Skeletal muscle tissue (tissue), 4 donors: Measurements from ENCODE around the gene CAVIN2. TPM values are rescaled to one million over a fixed set of nuclear protein-coding genes. Genes with fewer than 3 reads are reported as not detected.

ENCODE experiments used
- H3K27ac ChIP-seq: one replicate; pipeline ENCODE4 v1.7.0; 2013; ENCODE audit warnings: mild to moderate bottlenecking, low read depth, low read length, inconsistent platforms
- H3K27me3 ChIP-seq, 3 donors: one replicate each; pipeline ENCODE4 v1.7.0; 2013; ENCODE audit warnings: low read length in 3 of 3; ENCODE audit not compliant: control insufficient read depth in 3 of 3, insufficient read depth in 3 of 3
- H3K36me3 ChIP-seq, 3 donors: one replicate each; pipeline ENCODE4 v1.7.0; 2013; ENCODE audit warnings: low read length in 3 of 3; ENCODE audit not compliant: control insufficient read depth in 3 of 3, insufficient read depth in 3 of 3
- H3K4me1 ChIP-seq, 3 donors: one replicate each; pipeline ENCODE4 v1.7.0; 2013; ENCODE audit warnings: low read length in 3 of 3, mild to moderate bottlenecking in 3 of 3; ENCODE audit not compliant: control insufficient read depth in 3 of 3, insufficient read depth in 3 of 3
- H3K4me3 ChIP-seq, 3 donors: one replicate each; pipeline ENCODE4 v1.7.0; 2013; ENCODE audit warnings: low read length in 3 of 3
- H3K9ac ChIP-seq, 3 donors: one replicate each; pipeline ENCODE4 v1.7.0; 2013; ENCODE audit warnings: low read length in 3 of 3, mild to moderate bottlenecking in 3 of 3, moderate library complexity in 2 of 3, low read depth in 1 of 3
- H3K9me3 ChIP-seq, 3 donors: one replicate each; pipeline ENCODE4 v1.7.0; 2013; ENCODE audit warnings: low read length in 3 of 3; ENCODE audit not compliant: control insufficient read depth in 3 of 3
- total RNA-seq: library from RNA; depleted of rRNA; stranded (reverse); fragments of >200 nt; gene quantifications from one replicate; pipeline ENCODE4 v1.2.3, GENCODE V29; 2014
- donor health status: Osteomylitis.

The CAVIN2 gene
- total RNA-seq, 1 donor from 2014 or later, result 19.3 TPM

DNA sequence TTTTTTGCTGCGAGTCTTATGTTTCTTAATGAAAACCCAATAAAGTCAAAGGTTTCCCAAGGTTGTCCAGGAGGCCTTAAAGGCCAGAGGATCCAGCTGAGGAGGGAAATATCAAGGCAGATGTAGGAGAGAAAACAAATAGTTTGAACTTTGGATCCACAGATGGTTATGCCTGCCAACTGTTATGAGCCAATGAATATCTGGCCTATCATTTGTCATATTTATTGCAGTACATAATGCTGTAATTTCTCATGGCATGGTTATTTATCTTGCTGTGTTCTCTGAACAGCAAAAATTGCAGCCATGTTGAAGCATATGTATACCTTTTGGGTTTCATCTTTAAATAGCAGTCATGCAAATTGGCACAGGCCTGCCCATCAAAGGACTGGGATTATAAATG, 38.2 kb upstream of the CAVIN2 start:
- Histone ChIP-seq H3K27me3 (no peaks in the 10 kb centered on the region), H3K27ac (no peak overlapping the region), H3K9ac (no peak overlapping the region), H3K4me3 (no peak overlapping the region), H3K36me3 (no peaks in the 10 kb centered on the region), H3K9me3 (no peaks in the 10 kb centered on the region), H3K4me1 (no peaks in the 10 kb centered on the region)

DNA sequence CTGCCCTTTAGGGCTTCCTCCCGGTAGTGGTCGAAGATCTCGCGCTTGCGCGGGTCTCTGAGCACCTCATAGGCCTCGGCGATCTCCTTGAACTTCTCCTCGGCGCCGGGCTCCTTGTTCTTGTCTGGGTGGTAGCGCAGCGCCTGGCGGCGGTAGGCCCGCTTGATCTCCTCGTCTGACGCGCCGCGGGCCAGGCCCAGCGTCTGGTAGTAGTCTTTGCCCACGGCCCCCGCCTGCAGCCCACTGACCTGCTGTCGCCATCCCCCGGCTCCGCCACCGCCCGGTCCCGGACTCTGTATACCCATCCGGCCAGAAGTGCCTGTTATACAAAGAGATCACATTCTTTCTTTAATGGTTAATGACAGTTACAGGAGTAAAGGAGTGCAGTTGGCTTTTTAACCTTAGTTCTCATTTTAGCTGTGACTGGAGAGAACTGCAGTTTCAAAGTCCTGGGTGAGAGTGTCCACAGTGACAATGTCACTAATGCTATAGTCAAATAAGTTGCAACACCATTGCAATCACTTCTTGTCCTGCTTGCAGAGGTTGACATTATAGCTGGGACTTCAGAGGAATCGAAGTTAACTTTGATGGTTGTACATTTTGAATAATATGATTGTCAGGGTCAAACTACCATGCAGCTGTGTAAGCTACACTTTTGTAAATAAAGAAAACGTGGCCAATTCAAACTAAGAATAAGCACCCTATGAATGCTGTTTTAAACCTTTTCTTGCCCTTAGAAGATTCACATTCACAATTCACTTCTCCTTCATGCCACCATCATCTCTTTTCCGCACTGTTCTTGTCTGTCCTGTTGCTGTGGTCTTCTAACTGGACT, 35.3 kb upstream of the CAVIN2 start:
- Histone ChIP-seq H3K9ac (no peak overlapping the region), H3K27ac (no peak overlapping the region), H3K9me3 (no peaks in the 10 kb centered on the region), H3K36me3 (no peaks in the 10 kb centered on the region), H3K4me1 (no peaks in the 10 kb centered on the region), H3K4me3 (no peak overlapping the region), H3K27me3 (no peaks in the 10 kb centered on the region)

DNA sequence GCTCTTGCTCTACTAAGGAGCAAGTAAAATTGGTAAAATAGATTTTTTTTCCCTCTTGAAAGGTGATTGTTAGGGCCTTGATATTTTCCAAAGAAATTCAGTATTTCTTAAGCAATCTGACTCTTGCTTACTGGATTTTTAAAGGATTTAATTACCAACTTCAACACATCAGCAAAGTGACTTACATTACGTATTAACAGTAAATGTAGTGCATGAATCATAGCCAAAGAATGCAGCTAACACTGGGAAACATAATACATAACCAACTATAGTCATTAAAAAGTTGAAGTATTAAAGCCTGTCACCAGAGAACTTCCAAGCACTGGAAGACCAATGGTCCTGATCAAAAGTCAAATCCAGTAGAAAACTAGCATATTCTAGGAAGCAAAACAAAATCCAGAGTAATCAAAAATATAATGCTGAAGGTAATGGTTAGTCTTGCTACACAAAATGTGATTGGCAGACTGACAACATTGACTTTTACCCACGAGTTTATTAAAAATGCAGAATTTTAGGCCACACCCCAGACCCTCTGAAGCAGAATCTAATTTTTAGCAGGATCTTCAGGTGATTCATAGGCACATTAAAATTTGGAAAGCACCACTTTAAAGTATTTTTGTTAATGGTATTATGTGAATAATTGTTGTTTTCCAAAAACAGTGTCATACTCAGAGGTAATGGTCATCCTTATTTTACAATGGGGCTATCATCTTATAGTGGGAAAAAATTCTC, 31.8 kb upstream of the CAVIN2 start:
- no peaks in the 10 kb centered on the region for H3K9me3 ChIP-seq
- no peak overlapping the region for H3K9ac ChIP-seq
- no peaks in the 10 kb centered on the region for H3K27me3 ChIP-seq
- no peaks in the 10 kb centered on the region for H3K36me3 ChIP-seq
- H3K4me1 ChIP-seq, result no peaks in the 10 kb centered on the region
- no peak overlapping the region for H3K4me3 ChIP-seq
- H3K27ac ChIP-seq, result no peak overlapping the region

DNA sequence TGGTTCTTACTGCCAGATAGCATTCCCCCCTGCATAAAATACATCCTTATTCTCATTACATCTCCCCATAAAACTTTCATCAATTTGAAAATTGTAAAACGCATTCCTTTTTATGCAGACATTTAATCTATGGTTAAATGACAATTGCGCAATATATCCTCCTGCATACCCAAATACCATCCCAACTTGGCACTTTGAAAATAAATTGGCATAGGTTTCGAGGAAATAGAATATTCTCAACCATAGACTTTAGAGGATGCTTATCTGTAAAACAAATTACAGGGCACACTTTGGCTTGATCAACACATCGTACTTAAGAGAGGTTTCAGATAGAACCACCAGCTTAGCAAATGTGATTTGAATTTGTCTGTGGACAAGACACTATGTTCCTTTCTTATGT, 31.0 kb upstream of the CAVIN2 start:
- H3K27ac ChIP-seq, result no peak overlapping the region
- no peak overlapping the region for H3K9ac ChIP-seq
- H3K27me3 ChIP-seq, result no peaks in the 10 kb centered on the region
- H3K9me3 ChIP-seq, result no peaks in the 10 kb centered on the region
- H3K4me3 ChIP-seq, result no peak overlapping the region
- H3K36me3 ChIP-seq, result no peaks in the 10 kb centered on the region
- H3K4me1 ChIP-seq, result no peaks in the 10 kb centered on the region

DNA sequence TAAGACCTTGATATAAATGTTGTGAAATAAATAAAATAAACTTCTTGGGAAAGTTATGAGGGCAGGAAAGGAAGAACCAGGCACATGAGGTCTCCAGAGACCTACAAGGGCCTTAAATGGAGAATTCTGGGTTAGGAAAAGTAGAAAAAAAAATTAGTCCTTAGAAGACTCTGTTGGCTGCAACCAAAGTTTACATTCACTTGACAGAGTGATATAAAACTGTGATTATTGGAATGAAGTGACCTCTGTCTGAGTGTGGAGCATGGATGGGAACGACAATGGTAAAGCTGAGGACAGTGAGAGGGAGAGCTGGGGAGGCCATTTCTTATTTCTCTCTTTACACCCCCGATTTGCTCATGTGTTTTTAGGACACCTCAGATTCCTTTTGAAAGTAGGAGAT, 29.0 kb upstream of the CAVIN2 start:
- Histone ChIP-seq H3K4me3 (no peak overlapping the region), H3K4me1 (no peaks in the 10 kb centered on the region), H3K27ac (no peak overlapping the region), H3K27me3 (no peaks in the 10 kb centered on the region), H3K9ac (no peak overlapping the region), H3K9me3 (no peaks in the 10 kb centered on the region), H3K36me3 (no peaks in the 10 kb centered on the region)

DNA sequence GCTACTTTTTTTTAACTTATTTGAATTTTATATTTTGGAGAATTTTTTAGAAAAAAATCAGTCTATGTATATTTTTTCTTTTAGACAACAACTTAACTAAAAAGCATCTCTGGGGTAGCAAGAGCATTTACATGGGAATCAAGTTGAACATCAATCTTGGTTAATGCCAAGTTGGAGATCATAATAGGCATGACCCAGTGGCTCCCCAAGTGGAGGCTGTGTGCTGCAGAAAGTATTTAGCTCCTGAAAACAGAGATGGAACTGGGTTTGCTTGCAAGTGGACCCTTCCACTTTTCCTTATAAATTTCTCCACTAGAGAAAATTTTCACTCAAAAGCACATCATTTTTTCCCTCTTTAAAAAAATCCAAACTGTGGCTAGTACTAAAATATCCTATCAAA, 23.9 kb upstream of the CAVIN2 start:
- Histone ChIP-seq H3K36me3 (no peaks in the 10 kb centered on the region), H3K4me1 (peaks cover 9 to 18% (median 10%) of the 10 kb centered on the region in 3 donors), H3K4me3 (no peak overlapping the region), H3K27ac (no peak overlapping the region), H3K9ac (no peak overlapping the region), H3K27me3 (no peaks in the 10 kb centered on the region), H3K9me3 (no peaks in the 10 kb centered on the region)

DNA sequence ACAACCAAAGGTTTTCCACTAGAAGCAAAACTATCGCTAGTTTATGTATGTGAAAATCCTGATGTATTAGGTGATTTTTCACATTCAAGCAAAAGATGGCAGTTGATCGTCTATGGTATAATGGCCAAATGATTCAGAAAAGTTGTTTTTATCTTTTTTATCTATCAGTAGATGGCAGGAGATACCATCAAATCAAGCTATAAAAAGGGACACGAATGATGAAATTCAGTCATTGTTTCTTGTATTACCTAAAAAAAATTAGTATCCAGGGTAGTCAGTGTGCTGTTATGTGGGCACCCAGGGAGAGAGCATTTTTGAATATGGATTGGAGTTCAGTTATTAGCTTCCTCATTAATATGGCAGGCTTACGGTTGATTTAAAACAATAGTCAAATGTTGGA, 22.9 kb upstream of the CAVIN2 start:
- H3K9ac ChIP-seq, result no peak overlapping the region
- H3K27me3 ChIP-seq, result no peaks in the 10 kb centered on the region
- H3K4me1 ChIP-seq, result peaks cover 10 to 18% (median 11%) of the 10 kb centered on the region in 3 donors
- no peaks in the 10 kb centered on the region for H3K36me3 ChIP-seq
- H3K9me3 ChIP-seq, result no peaks in the 10 kb centered on the region
- no peak overlapping the region for H3K27ac ChIP-seq
- H3K4me3 ChIP-seq, result no peak overlapping the region

DNA sequence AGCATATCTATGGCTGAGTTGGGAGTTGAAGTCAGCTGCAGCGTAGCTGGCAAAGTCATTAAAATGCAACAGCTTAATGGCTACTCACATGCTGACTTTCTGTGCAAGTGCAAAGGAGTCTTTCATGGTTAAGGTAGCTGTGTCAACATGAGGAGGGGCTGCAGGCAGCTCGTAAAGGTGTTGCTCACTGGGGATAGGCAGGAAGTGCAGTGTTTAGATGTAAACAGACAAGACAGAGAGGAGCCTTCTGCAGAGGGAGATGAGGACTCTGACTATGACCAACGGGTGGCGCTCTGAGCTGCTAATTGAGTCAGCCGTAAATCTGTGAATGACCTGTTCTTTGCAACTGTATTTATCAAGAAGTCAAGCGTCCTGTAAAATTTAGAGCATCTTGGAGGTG, 22.3 kb upstream of the CAVIN2 start:
- no peak overlapping the region for H3K27ac ChIP-seq
- no peaks in the 10 kb centered on the region for H3K9me3 ChIP-seq
- peaks cover 11 to 18% (median 14%) of the 10 kb centered on the region in 3 donors for H3K4me1 ChIP-seq
- no peak overlapping the region for H3K9ac ChIP-seq
- no peak overlapping the region for H3K4me3 ChIP-seq
- H3K27me3 ChIP-seq, result no peaks in the 10 kb centered on the region
- H3K36me3 ChIP-seq, result no peaks in the 10 kb centered on the region

DNA sequence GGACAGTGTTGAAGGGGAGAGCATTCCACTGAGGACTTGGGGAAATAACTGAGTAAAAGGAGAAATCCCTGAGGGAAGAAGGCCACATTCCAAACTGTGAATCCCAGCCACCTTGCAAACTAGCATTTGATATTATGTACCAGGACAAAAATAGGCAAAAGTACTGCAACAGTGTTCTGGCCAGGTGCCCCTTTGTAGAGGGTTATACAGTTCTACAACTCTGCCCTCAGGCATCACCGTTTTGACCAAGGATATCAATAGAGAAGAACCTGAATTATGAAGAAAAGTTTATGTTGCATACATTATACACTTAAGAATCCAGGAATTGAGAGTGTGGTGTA, 20.6 kb upstream of the CAVIN2 start:
- H3K9ac ChIP-seq, result no peak overlapping the region

More for the DNA sequence above, 20.6 kb upstream of the CAVIN2 start:
- Histone ChIP-seq H3K9me3 (no peaks in the 10 kb centered on the region), H3K4me1 (peaks cover 11 to 18% (median 14%) of the 10 kb centered on the region in 3 donors), H3K36me3 (no peaks in the 10 kb centered on the region), H3K4me3 (no peak overlapping the region), H3K27me3 (no peaks in the 10 kb centered on the region), H3K27ac (peak overlapping the region; percentile 68)
